Common myeloid progenitor, CD34-positive (primary cell): ENCODE data around the gene PAN3.
A peak's percentile ranks its signal among the peaks of the same experiment; 100 is the strongest.

Experiments
- CTCF ChIA-PET: fragments of 350-600 bp; sonication (Branson Sonifier 250); formaldehyde crosslinking; loops from one replicate; lab custom pipeline; 2021; ENCODE audit warnings: antibody characterized with exemption; lab: Charles Lee
- POLR2A ChIA-PET: fragments of 350-600 bp; sonication (Branson Sonifier 250); formaldehyde crosslinking; loops from one replicate; lab custom pipeline; 2021; ENCODE audit warnings: antibody characterized with exemption; lab: Charles Lee
- DNase-seq, 3 donors: peaks; one replicate each; pipeline versions ENCODE4 v3.0.0 to v3.0.0-alpha.2; 2013
- H3K27ac ChIP-seq, 2 experiments: 1 replicate in 1 of 2; 2 replicates in 1 of 2; pipeline ENCODE4 v1.7.0; 2013; ENCODE audit warnings: inconsistent platforms in 2 of 2, low read length in 2 of 2, mild to moderate bottlenecking in 2 of 2, low read depth in 1 of 2, moderate library complexity in 1 of 2; ENCODE audit not compliant: severe bottlenecking in 2 of 2, insufficient read depth in 1 of 2, poor library complexity in 1 of 2
- H3K27me3 ChIP-seq, 5 experiments: replicated peaks in 2 of 5; 1 replicate in 3 of 5; 2 replicates in 2 of 5; pipeline versions ENCODE4 v1.6.1 to v1.7.0; 2013; ENCODE audit warnings: low read length in 4 of 5, mild to moderate bottlenecking in 2 of 5, moderate library complexity in 2 of 5, inconsistent platforms in 1 of 5; ENCODE audit not compliant: insufficient read depth in 5 of 5, control insufficient read depth in 4 of 5
- H3K36me3 ChIP-seq, 4 experiments: 1 replicate in 2 of 4; 2 replicates in 2 of 4; pipeline versions ENCODE4 v1.6.1 to v1.7.0; 2013; ENCODE audit warnings: low read length in 3 of 4, control low read depth in 1 of 4, mild to moderate bottlenecking in 1 of 4; ENCODE audit not compliant: control insufficient read depth in 4 of 4, insufficient read depth in 4 of 4
- H3K4me1 ChIP-seq, 4 experiments: 1 replicate in 3 of 4; 2 replicates in 1 of 4; pipeline versions ENCODE4 v1.6.1 to v1.7.1; 2013; ENCODE audit warnings: low read length in 3 of 4, mild to moderate bottlenecking in 3 of 4, control low read depth in 1 of 4, inconsistent platforms in 1 of 4, moderate library complexity in 1 of 4; ENCODE audit not compliant: control insufficient read depth in 4 of 4, insufficient read depth in 4 of 4; ENCODE audit errors: control extremely low read depth in 1 of 4
- H3K4me3 ChIP-seq, 7 experiments: 1 replicate in 4 of 7; 2 replicates in 3 of 7; pipeline versions ENCODE4 v1.5.1 to v1.7.0; 2013; ENCODE audit warnings: mild to moderate bottlenecking in 7 of 7, low read length in 6 of 7, moderate library complexity in 6 of 7, inconsistent platforms in 2 of 7, low read depth in 2 of 7, control low read depth in 1 of 7; ENCODE audit not compliant: insufficient read depth in 4 of 7, control insufficient read depth in 1 of 7; ENCODE audit errors: extremely low read depth in 1 of 7
- H3K9me3 ChIP-seq, 5 experiments: 1 replicate in 4 of 5; 2 replicates in 1 of 5; pipeline versions ENCODE4 v1.6.1 to v1.7.1; 2013; ENCODE audit warnings: low read length in 4 of 5, mild to moderate bottlenecking in 2 of 5, inconsistent platforms in 1 of 5, low read depth in 1 of 5, moderate library complexity in 1 of 5; ENCODE audit not compliant: control insufficient read depth in 4 of 5, insufficient read depth in 2 of 5; ENCODE audit errors: control extremely low read depth in 1 of 5
- WGBS: methylation state at CpG from one replicate; pipeline ENCODE4 v1.1.5; 2013; ENCODE audit not compliant: insufficient coverage; 5-methylcytosine and 5-hydroxymethylcytosine counted together

PAN3 gene

DNA sequence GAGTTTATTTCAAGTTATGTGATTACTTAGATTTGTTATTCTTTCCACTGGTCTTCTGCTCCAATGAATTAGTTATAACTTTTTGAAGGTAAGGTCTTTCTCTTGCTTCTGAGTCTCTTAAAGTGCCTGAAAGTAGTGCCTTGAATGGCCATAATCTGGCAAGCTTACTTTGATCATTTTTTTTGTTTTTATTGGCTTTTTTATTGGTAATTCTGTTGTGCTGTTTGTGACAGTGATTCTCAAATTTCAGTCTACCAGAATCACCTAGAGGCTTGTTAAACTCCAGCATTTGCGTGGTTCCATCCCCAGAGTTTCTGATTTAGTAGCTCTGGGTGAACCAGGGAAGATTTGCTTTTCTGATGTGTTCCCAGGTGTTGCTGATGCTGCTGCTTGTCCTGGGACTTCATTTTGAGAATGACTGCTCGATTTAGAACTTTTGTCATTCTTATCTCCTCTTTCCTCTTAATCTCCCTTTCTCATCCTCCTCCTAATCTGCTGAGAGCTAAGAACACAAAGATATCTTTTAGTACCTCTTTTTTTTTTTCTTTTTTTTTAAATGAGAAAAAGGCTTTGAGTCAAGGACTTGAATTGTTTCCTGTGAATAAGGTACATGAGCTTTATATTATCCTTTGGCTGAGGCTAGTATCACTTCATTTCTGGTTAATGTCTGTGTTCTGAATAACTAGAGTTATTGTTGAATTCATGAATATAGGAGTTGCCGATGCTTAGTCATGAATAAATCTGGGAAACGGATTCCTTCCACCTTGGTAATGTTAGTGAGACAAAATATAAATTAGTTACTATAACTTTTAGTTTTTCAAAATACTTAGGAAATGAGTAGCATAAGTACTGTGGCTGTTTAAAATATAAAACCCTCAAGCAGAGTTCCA, 91.4 kb downstream of the PAN3 start:
- no peaks in the 10 kb centered on the region for H3K4me1 ChIP-seq
- ChIA-PET CTCF (interaction anchor here (0.7 to 1.3 kb wide), 4 partner anchors 9 to 37 kb away, joined by 3 read pairs; no protein-coding TSS in a partner anchor), POLR2A (interaction anchor here (0.5 kb wide), 1 partner anchor 44 kb away, joined by 4 read pairs; no protein-coding TSS in a partner anchor)
- H3K9me3 ChIP-seq: no peaks in the 10 kb centered on the region
- peaks cover 5 to 30% (median 15%) of the 10 kb centered on the region in 4 experiments for H3K36me3 ChIP-seq
- no peaks in the 10 kb centered on the region for H3K27me3 ChIP-seq
- no peak overlapping the region for H3K27ac ChIP-seq
- WGBS: 100% methylated on average over 1 of the region's 4 CpGs
- no peak overlapping the region for H3K4me3 ChIP-seq
- DNase-seq: no peak

DNA sequence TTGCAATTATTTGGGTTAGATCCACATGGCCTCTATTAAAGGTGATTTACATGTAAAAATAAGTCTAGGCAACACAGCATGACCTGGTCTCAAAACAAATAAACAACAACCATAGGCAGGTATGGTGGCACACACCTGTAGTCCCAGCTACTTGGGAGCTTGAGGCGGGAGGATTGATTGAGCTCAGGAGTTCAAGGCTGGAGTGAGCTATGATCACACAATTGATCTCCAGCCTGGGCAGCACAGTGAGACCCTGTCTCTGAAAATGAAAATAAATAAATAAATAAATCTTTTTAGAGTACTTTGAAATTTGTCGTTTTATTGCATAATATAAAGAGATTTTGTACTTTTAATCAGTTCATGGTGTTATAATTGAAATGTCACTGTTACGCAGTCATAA, 93.3 kb downstream of the PAN3 start:
- WGBS: no CpG with 5 or more reads among the region's 3 CpGs
- H3K9me3 ChIP-seq: no peaks in the 10 kb centered on the region
- H3K36me3 ChIP-seq: peaks cover 5 to 30% (median 14%) of the 10 kb centered on the region in 4 experiments
- no peaks in the 10 kb centered on the region for H3K4me1 ChIP-seq
- H3K27me3 ChIP-seq: no peaks in the 10 kb centered on the region
- H3K4me3 ChIP-seq: no peak overlapping the region
- no peak overlapping the region for H3K27ac ChIP-seq
- POLR2A ChIA-PET: no interaction called here
- CTCF ChIA-PET: interaction anchor here (0.9 kb wide), 1 partner anchor 17 kb away, joined by 3 read pairs; no protein-coding TSS in a partner anchor
- DNase-seq: no peak

- Histone ChIP-seq H3K36me3 (peaks cover 12 to 30% (median 17%) of the 10 kb centered on the region in 4 experiments), H3K9me3 (no peaks in the 10 kb centered on the region), H3K4me1 (peaks cover 0 to 7% (median 0%) of the 10 kb centered on the region in 4 experiments), H3K27me3 (no peaks in the 10 kb centered on the region), H3K27ac (no peak overlapping the region), H3K4me3 (no peak overlapping the region)
- no peak for DNase-seq
- WGBS: no CpG with 5 or more reads among the region's 2 CpGs
- ChIA-PET POLR2A (no interaction called here), CTCF (interaction anchor here (1.0 to 3.1 kb wide), 7 partner anchors 8 to 28 kb away, joined by 3 to 11 read pairs (median 3); no protein-coding TSS in a partner anchor)
Observed at GRCh38 chr13:28237944-28238343, 99.6 kb downstream of the PAN3 start.

DNA sequence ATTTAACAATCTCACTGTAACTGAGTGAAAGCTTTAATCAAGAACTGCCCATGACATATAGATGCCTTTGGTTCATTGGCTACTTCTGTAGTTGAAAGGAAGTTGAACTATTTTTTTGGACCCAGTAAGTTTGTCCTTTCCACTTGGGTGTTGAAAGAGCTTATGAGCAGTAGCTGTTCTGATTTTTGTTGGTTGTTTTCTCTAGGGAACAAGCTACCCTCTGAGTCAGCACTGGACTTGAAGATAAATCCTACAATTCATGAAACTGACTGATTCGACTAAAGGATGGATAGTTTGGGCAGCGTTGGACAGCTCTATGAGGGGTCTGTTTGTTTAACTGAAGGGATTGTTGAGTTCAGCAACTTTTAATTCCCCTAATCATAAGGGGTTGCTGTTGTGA, 101.0 kb downstream of the PAN3 start:
- peaks cover 9 to 31% (median 19%) of the 10 kb centered on the region in 4 experiments for H3K36me3 ChIP-seq
- no peak for DNase-seq
- H3K9me3 ChIP-seq: no peaks in the 10 kb centered on the region
- CTCF ChIA-PET: interaction anchor here (1.4 to 3.1 kb wide), 3 partner anchors 13 to 35 kb away, joined by 3 to 11 read pairs (median 3); no protein-coding TSS in a partner anchor
- peak overlapping the region in 1 of 2 experiments; percentile 7 for H3K27ac ChIP-seq
- H3K4me1 ChIP-seq: peaks cover 0 to 7% (median 0%) of the 10 kb centered on the region in 4 experiments
- no peak overlapping the region for H3K4me3 ChIP-seq
- no peaks in the 10 kb centered on the region for H3K27me3 ChIP-seq
- POLR2A ChIA-PET: interaction anchor here (0.6 to 1.0 kb wide), 2 partner anchors 9 to 16 kb away, joined by 3 to 4 read pairs; no protein-coding TSS in a partner anchor
- 100% methylated on average over 2 of the region's 2 CpGs for WGBS

DNA sequence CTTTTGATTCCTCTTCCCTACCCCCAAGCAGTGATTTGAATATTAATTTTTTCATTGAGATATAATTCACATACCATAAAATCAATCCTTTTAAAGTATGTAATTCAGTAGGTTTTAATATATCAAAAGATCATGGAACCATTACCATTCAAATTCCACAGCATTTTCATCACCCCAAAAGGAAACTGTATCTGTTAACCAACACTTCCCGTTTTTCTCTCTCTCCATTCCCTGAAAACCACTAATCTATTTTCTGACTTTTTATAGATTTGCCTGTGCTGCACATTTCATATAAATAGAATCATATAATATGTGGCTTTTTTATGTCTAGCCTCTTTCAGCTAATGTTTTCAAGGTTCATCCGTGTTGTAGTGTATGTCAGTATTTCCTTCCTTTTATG, 107.1 kb downstream of the PAN3 start:
- no peaks in the 10 kb centered on the region for H3K9me3 ChIP-seq
- WGBS: 0% methylated on average over 1 of the region's 2 CpGs
- no peaks in the 10 kb centered on the region for H3K27me3 ChIP-seq
- H3K36me3 ChIP-seq: peaks cover 13 to 23% (median 15%) of the 10 kb centered on the region in 4 experiments
- H3K4me1 ChIP-seq: peaks cover 0 to 15% (median 10%) of the 10 kb centered on the region in 4 experiments
- DNase-seq: peak in 2 of 3 donors; percentile 40 to 49
- ChIA-PET POLR2A (no interaction called here), CTCF (no interaction called here)
- H3K4me3 ChIP-seq: no peak overlapping the region
- no peak overlapping the region for H3K27ac ChIP-seq

DNA sequence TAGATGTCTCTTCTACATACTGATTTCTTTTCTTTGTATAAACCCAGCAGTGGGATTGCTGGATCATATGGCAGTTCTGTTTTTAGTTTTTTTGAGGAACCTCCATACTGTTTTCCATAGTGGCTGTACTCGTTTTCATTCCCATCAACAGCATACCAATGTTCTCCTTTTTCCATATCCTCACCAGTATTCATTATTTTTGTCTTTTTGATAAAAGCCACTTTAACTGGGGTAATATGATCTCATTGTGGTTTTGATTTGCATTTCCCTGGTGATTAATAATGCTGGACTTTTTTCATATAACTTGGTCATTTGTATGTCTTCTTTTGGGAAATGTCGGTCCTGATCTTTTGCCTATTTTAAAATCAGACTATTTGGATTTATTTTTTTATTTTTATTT, 108.5 kb downstream of the PAN3 start:
- H3K27ac ChIP-seq: no peak overlapping the region
- no peaks in the 10 kb centered on the region for H3K27me3 ChIP-seq
- H3K36me3 ChIP-seq: peaks cover 6 to 13% (median 9%) of the 10 kb centered on the region in 4 experiments
- ChIA-PET CTCF (no interaction called here), POLR2A (no interaction called here)
- no CpG with 5 or more reads among the region's 2 CpGs for WGBS
- peaks cover 0 to 27% (median 16%) of the 10 kb centered on the region in 4 experiments for H3K4me1 ChIP-seq
- no peak for DNase-seq
- H3K9me3 ChIP-seq: no peaks in the 10 kb centered on the region
- no peak overlapping the region for H3K4me3 ChIP-seq
